Hippocampal formation (tissue), 2 donors: ENCODE data around the gene CELSR3.
A peak's percentile ranks its signal among the peaks of the same experiment; 100 is the strongest.

Source experiments
- DNase-seq, 2 donors: peaks; one replicate each; lab custom pipeline; 2025; lab: John Stamatoyannopoulos, UW

Gene CELSR3

GRCh38 chr3:48660800-48661400 lies 1.8 kb downstream of the CELSR3 start:
- DNase-seq: no peak

DNA sequence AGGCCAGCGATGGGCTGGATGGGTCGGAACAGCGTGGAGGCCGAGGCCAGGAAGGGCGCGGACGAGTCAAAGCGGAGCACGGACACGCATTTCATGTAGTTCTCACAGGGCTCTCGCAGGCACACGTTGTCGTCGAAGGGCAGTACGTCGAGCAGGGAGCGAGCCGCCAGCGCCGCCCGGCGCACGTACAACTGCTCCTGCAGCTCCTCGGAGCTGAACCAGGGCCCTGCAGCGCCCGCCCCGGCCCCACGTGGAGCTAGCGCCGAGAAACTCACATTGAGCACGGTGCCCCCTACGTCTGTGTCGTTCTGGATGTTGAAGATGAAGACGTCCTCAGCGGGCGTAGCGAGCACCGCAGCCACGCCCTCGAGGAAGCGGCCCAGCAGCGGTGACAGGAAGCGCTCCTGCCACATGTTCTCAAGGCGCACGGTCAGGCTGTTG lies 5.8 kb downstream of the CELSR3 start:
- DNase-seq: no peak

DNA sequence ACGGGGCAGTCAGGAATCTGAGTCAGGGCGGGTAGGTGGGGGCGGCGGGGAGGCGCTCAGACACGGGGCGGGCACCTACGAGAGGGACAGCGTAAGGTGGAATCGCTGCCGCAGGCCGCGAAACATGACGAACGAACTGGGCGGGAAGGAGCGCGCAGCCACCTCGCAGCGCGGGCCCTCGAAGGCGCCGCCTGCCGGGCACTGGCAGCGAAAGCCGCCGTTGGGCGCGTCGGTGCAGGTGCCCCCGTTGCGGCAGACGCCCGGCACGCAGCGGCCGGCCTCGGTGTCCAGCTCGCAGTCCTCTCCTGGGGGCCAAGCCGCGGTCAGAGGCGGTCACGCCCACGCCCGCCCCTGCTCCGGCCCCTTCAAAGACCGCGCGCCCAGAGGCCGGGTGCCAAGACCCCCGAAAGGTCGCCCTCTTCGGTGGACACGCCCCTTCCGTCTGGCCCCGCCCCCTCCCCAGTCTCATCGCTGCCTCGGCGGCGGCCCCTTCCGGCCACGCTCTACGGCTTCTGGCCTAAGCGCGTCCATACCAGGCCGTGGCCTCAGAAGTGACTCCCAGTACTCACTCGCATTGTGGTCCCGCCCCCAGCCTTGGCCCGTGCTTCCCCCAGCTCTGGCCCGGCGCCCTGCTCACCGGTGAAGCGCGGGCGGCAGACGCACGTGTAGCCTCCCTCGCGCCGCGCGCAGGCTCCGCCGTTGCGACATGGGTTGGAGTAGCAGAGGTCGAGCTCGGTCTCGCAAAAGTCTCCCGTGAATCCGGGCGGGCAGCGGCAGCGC lies 6.4 kb downstream of the CELSR3 start:
- peak in 1 of 2 donors; percentile 38 for DNase-seq

DNA sequence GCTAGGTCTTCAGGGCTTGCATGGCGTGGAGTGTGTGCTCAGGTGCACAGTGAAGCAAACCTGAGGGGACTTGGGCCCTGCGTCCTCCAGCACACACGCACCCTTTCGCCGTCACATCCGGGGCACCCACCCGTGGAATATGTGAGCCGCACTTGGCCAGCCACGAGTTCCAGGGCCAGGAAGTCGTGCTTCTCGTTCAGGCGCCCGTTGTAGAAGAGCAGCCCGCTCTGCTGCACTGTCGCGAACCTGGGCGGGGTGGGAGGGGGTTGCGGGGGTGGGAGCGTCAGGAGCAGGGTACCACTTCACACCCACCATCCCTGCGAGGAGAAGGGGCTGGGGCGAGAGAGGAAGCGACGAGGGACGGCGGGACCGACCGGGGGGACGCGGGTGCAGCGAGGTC lies 7.1 kb downstream of the CELSR3 start:
- DNase-seq: no peak

- DNase-seq: no peak
Measured at GRCh38 chr3:48655063-48655462, 7.6 kb downstream of the CELSR3 start.

- no peak for DNase-seq
Measured at GRCh38 chr3:48652923-48653715, 9.6 kb downstream of the CELSR3 start.

- no peak for DNase-seq
Measured at GRCh38 chr3:48651771-48652170, 10.9 kb downstream of the CELSR3 start.

- DNase-seq: no peak
Measured at GRCh38 chr3:48650723-48651122, 12.0 kb downstream of the CELSR3 start.

DNA sequence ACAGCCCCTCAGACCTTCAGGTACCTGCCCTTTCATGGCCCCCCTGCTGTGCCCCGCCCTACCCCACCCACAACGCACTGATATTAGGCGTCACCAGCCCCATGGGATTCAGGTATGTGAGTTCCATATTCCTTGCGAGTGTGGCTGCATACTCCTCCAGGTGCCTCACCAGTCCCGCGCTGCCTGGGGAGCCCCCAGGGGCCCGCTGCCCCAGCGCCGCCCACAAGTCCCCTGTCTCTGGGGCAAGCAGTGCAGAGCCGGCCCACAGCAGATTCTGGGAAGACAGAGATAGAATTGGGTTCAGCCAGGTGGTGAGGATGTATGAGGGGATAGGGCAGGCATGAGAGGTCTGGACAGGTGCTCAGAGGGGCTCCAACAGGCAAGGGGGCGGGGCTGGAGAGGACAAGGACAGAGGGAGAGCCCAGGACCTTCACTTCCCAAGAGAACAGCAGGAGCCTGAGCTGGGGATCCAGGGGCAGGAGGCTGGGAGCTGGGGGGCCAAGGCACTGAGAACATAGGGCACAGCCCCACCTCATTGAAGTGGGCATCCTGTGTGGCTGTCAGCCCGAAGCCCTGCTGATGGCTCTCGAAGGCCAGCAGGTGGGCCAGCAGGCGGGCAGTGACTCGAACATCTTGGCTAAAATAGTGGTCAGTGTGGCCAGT lies 14.4 kb downstream of the CELSR3 start:
- no peak for DNase-seq

DNA sequence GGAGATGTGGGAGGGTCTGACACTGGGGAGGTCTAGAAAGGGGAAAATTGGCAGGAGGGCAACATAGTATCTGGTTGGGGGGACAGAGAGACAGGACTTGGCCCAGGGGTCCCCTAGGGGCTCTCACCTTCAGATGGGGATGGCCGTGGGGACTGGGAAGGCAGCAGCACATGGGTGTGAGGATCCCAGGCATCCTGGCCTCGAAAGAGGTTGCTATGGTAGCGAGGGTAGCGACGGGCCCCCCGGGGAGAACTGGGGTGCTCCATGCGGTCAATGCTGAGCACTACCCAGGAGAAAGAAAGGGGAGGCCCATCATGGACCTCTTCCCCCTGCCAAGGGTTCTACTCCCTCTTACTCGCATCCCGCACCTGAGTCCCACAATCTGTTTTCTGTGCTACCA lies 15.0 kb downstream of the CELSR3 start:
- no peak for DNase-seq

- DNase-seq: no peak
Measured at GRCh38 chr3:48644898-48645760, 17.6 kb downstream of the CELSR3 start.

DNA sequence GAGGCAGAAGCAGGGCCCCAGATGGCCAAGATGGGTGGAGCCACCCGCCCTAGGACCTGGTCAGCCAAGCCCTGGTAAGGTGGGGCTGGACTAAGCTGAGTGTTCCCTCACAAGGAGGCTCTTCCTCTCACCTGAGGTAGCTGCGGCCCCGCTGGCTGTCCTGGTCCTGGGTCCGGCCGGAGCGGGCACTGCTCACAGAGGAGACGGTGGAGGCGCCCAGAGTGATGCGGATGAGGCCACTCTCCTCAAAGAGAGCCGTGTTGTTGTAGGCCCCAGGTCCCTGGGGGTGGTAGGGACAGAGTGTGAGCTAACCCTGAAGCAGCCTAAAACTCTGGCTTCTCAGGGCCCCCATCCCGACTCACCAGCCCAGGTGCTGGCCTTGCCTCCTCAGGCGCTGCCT lies 20.1 kb downstream of the CELSR3 start:
- DNase-seq: no peak

DNA sequence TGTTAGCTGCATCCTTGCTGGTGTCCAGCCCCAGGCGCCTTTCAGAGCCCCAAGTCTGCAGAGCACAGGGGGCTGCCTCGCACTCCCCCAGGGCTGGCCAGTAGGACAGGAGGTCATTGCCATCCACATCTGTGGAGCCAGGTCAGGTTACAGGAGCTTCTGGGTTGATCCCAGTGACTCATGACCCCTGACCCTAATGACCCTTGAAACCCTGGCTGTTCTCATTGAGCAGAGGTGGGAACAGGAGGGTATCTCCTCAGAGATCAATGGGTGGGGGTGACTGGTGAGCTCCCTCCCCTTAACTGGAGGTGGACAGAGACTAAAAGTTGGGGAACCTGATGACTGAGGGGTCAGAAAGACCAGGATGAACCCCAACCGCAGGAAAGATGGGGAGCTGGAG lies 21.3 kb downstream of the CELSR3 start:
- DNase-seq: no peak

DNA sequence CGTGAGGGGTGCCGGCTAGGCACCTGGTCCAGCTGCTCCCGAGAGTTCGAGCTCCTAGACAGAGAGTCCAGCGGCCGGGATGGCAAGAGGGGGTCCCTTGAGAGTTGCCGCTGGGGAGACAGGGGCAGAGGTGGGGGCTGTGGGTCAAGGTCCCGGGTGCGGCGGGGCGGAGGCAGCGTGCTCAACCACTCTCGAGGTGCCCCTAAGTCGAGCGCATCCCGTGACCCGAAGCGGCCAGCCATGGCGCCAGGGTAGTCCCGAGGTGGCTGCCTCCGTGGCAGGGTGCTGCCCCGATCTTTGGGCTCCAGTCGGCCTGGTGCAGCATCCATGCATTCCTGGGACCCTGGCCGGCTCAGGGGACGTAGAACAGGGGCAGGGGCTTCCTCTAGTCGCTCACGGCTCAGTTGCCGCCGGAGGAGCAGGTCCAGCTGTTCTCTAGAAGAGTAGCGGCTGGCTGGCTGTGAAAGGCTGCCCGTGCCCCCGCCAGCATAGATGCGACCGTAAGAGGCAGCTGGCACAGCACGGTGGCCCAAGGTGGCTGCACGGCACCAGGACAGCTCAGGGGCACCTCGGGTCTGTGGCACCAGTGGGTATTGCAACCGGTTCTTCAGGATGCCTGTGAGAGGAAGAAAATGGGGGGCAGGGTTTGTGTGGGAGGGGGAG lies 22.6 kb downstream of the CELSR3 start:
- no peak for DNase-seq

DNA sequence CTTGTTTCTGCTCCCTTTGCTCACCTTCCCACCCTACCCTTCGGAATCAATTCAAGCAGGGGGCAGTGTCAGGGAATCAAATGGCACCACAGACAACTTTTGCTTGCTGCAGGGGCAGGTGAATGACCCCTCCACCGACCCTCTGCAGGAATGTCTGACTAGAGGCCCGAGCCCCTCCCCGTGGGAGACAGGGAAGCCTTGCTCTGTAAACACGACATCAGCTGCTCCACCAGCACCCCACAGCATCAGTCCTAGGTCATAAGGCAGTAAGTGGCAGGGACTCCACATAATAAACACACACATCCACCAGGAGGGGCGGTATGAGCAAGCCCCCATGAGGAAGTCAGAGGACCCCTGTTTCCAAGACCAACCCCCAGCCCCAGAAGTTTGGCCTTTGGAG lies 25.4 kb downstream of the CELSR3 start:
- no peak for DNase-seq

GRCh38 chr3:48636149-48636655 lies 26.5 kb downstream of the CELSR3 start:
- DNase-seq: no peak

DNA sequence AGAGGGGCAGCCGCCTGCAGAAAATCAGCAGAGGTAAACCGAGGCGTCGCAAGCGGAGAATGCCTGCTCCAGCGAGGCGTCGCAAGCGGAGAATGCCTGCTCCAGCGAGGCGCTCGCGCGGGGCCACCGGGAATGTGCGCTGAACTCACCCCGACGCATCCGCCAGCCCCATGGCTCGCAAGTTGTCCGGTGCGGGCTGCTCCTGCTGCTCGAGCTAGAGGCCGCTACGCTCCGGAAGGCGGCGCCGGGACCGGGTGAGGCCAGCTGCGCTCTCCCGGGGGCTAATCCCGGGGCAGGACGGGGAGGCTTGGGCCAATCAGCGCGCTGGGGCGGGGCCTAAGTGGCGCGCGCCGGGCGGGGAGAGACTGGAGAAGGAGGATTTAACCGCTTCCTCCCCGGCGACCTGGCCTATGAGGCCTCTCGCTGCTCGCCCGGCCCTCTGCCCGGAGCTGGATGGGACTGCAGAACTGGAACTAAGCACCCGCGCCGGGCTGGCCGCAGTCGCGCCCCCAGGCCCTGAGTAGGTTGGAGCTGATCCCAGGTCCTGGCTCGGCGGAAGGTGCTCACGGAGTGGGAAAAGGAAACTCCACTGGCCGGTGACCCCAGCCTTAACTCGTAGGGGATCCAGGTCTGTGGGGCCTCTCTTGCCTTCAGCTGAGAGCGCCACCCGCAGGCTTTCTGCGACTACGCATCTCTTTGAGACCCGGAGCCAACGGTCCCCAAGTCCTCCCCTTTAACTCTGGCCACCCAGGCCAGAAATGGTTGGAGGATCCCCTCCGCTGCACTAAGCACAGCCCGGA lies 27.3 kb downstream of the CELSR3 start, which contains the start of gene SLC26A6:
SLC26A6 (minus strand) TSS at position 240 of the 800 bp plus-strand sequence; CDS start at position 172, 68 bp downstream.
- peak; percentile 95 to 97 for DNase-seq

DNA sequence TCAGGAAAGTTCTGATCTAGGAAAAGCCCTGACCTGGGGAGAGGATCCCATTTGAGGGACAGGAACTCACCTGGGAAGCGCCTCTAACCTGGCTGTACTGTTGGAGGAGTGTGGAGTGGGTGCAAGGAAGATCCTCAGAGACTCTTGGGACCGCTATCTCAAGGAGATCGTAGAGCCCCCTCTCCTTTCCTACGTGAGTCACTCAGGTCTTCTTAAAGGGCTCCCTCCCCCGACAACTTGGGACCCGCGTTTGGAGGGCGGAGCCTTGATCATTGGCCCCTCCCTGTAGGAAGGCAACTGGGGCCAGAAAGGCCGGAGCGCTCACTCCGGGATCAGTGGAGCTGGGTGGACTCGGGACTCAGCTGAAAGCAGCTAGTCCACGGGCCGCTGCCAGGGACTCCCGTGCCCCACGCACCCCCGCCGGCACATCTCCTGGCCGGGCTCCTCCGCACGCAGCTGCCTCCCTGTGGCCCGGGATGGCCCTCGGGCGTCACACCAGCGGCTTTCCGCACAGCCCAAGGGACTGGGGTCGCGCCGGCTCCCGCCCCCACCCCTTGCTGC lies 27.9 kb downstream of the CELSR3 start:
- DNase-seq: no peak

- no peak for DNase-seq
Measured at GRCh38 chr3:48633743-48634142, 28.9 kb downstream of the CELSR3 start.
